ENCODE results near the gene CRK.
"Not testable (repeated sequence)": the region's sequence is repeated elsewhere in the genome, so short reads cannot be mapped to it uniquely, and the experiment has no call there.

Gene CRK

DNA sequence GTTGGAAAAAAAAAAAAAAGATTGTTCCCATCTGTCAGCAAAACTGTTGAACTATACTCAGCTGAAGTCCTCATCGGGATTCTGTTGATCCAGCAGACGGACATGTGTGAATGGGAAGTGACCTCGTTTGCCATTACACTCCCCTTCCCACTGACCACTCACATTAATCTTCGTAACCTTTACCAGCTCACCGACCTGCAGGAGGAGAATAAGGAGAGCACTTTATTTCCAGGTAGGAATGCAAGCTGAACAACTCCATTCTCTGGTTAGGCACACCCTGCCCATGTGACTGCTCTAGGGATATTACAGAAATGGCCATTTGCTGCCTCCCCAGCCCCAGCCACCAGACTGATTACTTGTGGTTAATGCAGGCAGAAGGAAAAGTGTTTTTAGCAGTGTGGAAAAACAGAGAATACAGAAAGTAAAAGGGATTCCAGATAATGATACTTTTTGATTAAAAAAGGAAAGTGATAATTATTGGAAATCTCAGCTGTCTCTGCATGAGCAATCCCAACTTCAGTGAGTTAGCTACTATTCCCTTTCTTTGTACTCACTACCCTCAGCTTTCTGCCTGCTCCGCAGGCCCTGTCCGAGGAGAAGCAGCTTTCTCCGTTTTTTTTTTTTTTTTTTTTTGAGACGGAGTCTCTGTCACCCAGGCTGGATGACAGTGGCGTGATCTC, 32.4 kb downstream of the CRK start:
- no peak for DNase-seq (ENCODE audit: low read depth)

DNA sequence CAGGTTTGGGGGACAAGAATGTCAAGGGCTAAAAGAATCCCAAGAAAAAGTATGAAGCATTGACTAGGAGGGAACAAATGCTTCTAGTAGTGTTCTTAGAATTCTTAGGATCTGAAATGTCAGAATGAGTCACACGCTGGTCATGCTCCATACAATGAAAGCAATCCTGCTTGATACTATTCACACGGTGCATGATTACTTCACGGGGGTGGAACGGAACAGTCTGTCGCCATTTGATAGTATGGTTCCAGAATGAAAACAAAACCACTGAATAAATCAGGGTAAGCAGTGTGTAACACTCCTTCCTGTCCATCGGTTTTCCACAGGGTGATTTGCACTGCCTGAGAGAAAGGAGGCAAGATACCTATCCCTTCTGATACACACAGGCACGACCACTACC, 33.1 kb downstream of the CRK start:
- no peak for DNase-seq (ENCODE audit: low read depth)

DNA sequence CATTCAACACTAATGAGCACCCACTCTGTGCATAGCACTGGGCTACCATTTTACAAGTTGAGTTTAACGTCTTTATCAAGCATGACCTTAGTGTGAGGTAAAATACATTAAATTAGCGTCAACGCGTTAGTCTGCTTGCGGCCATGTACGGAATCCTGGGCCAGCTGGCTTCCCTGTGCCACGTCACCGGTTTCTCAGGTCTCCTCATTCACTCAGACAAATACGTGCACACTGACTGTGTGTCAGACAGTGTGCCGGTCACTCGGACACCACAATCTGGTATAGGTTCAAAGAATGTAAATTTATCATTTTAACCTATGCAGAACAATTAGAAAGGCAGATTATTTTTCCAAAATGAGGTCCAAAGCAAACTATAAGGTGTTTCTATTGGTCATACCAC, 34.6 kb downstream of the CRK start:
- no peak for DNase-seq (ENCODE audit: low read depth)

DNA sequence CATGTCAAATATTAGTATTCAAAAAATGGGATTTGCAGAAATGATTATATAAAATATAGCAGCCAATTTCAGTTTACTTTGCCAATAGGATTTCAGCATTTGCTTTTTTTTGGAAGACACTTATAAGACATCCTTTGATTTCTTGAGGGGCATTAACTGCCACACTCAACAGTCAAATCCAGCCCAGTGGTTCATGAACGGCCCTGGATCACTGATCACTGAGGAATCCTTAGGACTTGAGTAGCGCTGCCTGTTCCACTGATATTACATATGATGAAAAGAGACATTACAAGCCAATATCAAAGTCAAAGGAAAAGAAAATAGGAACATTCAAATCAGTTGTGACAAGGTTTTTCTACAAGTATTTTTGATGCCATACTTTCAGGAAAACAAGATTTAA, 35.1 kb downstream of the CRK start:
- DNase-seq (ENCODE audit: low read depth), result no peak

DNA sequence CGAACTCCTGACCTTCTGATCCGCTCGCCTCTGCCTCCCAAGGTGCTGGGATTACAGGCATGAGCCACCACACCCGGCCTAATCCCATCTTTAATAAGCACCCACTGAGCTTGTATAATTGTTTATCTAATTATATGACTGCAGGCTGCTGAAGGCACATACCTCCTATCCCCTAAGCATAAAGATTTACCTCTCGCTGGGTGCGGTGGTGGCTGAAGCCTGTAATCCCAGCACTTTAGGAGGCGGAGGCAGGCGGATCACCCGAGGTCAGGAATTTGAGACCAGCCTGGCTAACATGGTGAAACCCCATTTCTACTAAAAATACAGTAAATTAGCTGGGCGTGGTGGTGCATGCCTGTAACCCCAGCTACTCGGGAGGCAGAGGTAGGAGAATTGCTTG, 35.9 kb downstream of the CRK start:
- no peak for DNase-seq (ENCODE audit: low read depth)

DNA sequence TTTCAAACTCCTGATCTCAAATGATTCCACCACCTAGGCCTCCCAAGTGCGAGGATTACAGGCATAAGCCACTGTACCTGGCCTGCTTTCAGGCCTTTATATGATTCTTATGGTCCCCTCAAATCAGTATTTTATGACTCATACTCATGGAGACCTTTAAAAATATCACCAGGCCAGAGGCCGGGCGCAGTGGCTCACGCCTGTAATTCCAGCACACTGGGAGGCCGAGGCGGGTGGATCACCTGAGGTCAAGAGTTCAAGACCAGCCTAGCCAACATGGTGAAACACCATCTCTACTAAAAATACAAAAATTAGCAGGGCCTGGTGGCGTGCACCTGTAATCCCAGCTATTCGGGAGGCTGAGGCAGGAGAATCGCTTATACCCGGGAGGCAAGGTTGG, 37.6 kb downstream of the CRK start:
- DNase-seq (ENCODE audit: low read depth), result not testable (repeated sequence)

DNA sequence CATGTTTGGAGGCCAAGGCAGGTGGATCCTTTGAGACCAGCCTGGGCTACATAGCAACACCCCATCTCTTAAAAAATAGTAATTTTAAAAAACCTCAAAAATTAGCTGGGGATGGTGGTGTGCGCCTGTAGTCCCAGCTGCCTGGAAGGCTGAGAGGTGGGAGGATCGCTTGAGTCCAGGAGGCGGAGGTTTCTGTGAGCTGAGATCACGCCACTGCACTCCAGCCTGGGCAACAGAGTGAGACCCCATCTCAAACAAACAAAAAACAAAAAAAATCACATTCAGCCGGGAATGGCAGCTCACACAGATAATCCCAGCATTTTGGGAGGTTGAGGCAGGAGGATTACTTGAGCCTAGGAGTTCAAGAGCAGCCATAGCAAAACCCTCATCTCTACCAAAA, 39.6 kb downstream of the CRK start:
- no peak for DNase-seq (ENCODE audit: low read depth)

DNA sequence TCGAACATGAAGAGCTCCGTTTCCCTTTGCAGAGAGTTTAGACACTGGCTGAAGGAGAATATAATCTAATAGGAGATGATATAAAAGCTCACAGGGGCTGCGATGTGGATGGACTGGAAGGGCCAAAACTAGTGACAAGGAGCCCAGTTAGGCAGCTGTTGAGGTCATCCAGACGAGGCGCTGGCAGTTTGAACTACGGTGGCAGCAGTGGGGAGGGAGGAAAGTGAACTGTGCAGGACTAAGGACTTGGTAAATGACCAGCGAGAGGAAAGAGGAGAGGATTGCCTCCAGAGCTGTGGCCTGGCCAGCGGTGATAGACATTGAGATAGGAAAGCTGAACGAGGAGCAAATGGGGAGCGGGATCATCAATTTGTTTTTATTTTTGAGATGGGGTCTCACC, 41.4 kb downstream of the CRK start:
- no peak for DNase-seq (ENCODE audit: low read depth)

DNA sequence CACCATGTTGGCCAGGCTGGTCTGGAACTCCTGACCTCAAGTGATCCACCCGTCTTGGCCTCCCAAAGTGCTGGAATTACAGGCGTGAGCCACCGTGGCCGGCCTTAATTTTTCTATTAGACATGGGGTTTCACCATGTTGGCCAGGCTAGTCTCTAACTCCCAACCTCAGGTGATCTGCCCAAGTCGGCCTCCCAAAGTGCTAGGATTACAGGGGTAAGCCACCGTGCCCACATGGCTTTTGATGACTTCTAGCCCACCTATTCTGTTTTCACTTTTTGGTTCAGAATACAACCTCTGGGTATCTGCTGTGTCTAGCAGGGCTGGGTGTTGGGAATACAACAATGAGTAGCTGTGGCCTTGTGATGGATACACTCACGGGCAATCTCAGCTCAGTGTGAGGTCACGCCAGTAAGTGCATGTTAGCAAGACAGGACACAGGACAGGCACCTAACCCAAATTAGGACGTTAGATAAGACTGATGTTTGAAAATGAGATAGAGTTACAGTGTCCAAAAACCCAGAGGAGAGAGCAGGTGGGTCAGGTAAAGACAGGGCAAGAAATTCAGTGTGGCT, 41.9 kb downstream of the CRK start:
- no peak for DNase-seq (ENCODE audit: low read depth)

DNA sequence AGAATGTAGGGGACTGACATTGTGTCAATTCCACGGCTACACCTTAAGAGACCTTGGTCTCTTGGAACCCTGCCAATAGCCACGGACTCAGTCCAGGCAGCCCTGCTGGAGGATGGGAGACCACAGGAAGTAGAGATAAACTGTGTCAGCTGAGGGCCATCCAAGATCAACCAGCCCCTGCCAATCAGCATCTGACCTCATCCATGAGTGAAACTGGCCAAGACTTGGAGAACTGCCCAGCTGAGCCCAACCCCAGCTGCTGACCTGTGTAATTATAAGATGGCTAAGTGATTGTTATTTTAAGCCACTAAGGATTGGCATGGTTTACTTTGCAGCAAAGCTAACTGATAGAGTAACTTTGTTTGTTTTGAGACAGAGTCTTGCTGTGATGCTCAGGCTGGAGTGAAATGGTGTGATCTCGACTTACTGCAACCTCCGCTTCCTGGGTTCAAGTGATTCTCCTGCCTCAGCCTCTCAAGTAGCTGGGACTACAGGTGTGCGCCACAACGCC, 42.7 kb downstream of the CRK start:
- DNase-seq (ENCODE audit: low read depth), result no peak

DNA sequence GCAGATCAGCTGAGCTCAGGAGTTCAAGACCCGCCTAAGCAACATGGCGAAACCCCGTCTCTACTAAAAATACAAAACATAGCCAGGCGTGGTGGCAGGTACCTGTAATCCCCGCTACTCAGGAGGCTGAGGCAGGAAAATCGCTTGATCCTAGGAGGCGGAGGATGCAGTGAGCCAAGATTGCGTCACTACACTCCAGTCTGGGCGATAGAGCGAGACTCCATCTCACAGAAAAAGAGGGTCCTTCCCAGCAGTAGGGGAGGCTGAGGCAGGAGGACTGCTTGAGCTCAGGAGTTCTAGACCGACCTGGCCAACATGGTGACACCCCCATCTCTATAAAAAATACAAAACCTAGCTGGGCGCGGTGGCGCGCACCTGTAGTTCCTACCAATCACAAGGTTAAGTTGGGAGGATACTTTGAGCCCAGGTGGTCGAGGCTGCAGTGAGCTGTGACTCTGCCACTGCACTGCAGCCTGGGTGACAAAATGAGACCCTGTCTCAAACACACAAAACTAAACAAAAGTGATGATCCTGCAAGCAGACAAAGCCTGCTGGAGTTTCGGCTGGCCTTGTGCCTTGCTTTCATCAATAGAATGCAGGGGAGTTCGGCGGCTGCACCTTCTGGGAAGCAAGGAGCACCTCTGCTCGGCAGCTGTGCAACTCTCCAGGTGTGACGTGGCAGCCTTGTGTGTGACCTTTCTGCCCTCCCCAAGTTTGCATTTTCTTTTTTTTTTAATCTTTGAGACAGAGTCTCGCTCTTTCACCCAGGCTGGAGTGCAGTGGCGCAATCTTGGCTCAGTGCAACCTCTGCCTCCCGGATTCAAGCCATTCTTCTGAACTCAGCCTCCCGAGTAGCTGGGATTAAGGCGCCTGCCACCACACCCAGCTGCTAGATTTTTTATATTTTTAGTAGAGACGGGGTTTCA, 43.6 kb downstream of the CRK start:
- no peak for DNase-seq (ENCODE audit: low read depth)

DNA sequence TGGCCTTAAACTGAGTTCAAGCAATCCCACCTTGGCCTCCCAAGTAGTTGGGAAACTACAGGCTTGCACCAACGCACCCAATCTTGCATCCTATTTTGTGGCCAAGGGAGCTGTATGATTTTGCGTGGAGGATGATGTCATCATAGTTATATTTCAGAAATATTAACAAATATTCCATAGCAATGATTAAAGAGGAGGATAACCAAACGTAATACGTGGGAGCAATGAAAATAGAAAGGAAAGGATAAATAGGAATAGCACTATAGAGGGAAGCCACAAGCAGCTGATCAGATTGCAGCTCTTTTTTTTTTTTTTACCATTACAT, 53.8 kb downstream of the CRK start:
- no peak for DNase-seq (ENCODE audit: low read depth)

DNA sequence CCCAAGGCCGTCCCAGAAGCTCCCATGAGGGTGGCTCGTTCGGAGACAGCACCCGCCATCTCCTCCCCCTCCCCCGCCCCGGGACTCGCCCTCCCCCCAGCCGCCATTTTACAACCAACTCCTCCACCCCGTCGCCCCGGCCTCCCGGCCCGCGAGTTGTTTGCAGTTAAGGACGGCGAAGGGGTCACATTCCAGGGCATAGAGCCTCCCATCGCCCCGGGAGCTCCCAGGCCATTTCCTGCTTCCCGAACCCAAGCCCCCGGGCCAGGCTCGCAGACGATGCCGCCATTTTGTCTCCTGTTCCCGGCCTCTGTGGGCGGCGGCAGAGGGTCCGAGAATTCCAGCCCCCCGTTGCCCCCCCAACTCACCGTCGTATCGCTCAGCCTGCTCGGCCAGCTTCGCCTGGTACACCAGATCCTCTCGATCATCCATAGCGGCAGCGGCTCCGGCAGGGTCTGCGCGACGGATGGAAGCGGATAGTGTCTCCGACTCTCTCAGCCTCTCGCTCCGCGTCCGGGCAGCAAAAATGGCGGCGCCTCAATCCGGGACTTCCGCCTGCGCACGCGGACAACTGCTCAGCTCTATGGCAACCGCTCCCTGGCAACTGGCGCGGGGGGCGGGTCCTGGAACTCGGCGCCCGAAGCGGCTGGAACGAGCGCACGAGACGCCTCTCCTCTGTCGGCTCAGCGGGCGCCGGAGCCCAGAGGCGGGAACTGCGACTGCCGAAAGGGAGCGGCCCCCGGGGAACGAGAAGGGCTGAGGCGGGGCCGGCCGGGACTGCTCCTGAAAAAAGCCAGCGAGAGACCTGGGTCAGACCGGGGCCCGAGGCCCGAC, 56.1 kb downstream of the CRK start, which contains the start of gene YWHAE:
TSS of gene YWHAE (minus strand) at position 544 of the 834 bp plus-strand sequence. CDS start at position 432, 112 bp downstream.
- peak; percentile 97 for DNase-seq (ENCODE audit: low read depth)

DNA sequence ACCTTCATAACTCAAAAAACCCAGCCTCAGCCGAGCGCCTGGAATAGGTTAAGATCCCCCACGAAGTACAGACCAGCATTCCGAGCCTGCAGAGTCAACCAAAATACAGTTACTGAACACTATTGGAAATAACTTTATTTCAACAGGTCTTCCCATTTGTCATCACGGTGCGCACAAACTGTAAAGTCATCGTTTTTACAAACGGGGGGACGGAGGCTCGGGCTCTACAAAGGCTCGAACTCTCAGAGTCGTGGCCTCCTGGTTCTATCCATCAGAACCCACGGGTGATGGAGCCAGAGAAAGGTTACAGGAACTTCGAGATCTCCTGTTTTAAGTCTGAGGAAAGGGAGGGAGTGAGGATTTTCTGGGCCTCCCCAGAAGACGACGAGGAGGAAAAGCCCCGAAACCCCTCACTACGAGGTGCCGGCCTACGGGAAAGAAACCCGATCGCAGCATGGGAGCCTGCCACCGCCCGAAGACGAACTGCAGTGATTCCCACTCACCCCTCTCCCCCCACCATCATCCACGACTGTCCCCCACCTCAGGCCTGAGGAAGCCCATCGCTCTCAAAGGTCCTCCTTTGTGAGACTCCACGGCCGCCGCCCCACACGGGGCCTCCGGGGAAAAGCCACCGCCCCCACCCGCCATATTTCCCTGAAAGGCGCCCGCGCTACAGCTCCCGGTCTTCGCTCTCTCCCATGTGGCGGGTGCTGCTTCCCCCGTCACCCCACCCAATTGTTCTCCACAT, 56.9 kb downstream of the CRK start:
- DNase-seq (ENCODE audit: low read depth), result no peak

DNA sequence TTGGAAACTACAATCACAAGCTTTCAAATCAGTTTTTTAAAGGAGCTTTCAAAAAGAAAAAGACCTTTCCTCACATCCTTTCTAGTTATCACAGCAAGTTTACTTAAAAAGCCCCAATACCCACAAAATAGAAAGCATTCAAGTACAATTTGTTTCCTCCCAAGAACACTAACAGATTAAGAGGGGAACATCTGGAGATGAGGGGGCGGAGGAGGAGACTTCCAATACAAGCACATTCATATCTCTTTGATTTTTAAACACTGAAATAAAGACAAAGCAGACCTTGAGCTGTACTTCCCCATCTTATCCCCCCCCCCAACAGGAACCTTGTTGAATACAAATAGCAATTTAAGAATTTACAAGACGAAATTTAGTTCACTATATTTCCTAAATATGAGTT, 58.0 kb downstream of the CRK start:
- DNase-seq (ENCODE audit: low read depth), result no peak

DNA sequence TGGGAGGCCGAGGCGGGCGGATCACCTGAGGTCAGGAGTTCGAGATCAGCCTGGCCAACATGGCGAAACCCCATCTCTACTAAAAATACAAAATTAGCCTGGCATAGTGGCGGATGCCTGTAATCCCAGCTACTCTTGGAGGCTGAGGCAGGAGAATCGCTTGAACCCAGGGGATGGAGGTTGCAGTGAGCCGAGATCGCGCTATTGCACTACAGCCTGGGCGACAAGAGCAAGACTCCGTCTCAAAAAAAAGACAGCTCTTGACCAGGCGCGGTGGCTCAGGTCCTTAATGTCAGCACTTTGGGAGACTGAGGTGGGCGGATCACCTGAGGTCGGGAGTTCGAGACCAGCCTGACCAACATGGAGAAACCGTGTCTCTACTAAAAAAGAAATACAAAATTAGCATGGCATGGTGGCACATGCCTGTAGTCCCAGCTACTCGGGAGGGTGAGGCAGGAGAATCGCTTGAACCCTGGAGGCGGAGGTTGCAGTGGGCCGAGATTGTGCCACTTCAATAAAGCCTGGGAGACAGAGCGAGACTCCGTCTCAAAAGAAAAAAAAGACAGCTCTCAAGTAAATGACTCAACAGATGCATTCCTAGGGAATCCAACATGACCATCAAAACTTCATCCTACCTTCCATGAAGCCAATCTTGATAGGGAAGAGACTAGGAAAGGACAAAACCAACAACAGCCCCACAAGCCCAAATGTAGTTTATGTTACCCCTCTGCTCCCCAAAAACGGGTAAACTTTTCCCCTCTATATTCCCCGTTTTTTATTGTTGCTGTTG, 60.0 kb downstream of the CRK start:
- DNase-seq (ENCODE audit: low read depth), result not testable (repeated sequence)

DNA sequence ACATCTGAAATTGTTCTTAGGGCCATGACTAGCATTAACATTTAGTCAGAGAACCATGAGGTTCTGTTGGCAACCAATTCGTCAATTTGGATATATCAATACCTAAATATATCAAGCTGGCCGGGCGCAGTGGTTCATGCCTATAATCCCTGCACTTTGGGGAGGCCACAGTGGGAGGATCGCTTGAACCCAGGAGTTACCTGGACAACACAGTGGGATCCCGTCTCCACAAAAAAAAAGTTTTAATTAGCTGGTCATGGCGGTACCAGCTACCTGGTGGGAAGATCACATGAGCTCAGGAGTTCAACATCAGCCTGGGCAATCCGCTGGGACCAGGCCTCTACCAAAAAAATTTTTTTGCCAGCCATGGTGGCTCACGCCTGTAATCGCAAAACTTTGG, 64.5 kb downstream of the CRK start:
- DNase-seq (ENCODE audit: low read depth), result no peak

DNA sequence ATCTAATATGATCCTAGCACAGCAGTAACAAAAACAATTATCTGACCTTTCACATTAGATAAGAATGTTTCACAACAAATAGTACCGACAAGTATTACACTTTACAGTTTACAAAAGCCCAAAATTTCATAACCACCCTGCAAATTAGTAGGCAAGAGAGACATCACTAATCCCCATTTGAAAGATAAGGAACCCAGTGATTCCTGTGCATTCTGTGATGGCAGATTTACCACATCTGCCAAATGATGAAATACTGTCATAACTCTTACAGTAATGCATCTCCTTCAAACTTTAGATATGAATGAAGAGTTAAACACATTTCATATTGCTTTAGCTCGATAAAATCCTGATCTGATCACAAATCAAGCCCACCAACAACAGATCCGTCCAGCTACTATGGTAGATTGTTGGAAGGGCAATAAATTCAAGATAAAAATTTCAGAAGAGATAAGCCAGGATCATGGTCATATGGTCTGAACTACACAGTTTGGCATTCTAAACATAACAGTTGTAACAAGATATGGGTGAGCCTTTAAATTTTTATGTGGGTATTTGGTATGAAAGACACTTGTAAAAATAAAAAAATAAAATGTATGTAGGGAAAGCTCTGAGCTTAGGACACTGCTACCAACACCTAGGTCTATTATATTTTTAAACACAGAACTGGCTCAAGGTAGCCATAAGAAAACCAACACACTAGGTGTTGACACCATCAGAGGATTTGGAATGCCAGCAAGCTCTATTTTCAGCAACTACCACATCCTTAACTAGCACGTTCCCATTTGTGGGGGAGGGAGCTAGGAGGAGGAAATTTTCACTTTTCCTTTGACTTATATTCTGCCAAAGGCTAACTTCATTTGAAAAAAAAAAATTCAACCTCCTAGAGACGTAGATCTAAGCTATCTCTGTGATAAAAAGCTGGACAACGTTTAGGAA, 65.3 kb downstream of the CRK start:
- DNase-seq (ENCODE audit: low read depth), result no peak

DNA sequence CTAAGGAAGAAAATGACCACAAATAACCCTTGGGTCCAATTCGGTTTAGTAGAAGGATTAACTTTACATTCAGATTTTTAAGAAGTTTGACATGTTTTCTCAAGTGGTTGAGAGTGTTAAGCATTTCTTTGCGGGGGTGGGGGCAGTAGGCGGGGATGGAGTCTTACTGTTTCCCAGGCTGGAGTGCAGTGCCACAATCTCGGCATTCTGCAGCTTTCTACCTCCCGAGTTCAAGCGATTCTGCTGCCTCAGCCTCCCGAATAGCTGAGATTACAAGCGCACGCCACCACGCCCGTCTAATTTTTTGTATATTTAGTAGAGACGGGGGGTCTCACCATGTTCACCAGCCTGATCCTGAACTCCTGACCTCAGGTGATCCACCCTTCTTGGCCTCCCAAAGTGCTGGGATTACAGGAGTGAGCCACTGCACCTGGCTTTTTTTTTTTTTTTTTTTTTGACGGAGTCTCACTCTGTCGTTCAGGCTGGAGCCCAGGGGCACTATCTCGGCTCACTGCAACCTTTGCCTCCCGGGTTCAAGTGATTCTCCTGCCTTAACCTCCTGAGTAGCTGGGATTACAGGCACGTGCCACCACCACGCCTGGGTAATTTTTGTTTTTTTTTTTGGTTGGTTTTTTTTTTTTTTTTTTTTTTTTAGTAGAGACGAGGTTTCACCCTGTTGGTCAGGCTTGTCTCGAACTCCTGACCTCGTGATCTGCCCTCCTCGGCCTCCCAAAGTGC, 68.4 kb downstream of the CRK start:
- not testable (repeated sequence) for DNase-seq (ENCODE audit: low read depth)
